ENCODE data around the gene CNGA2. TPM values are rescaled to one million over a fixed set of nuclear protein-coding genes. Genes with fewer than 3 reads are reported as not detected.

The CNGA2 gene
- total and polyA plus RNA-seq, 2 of the 4 experiments (the other 2 are of a cell fraction) = not detected

DNA sequence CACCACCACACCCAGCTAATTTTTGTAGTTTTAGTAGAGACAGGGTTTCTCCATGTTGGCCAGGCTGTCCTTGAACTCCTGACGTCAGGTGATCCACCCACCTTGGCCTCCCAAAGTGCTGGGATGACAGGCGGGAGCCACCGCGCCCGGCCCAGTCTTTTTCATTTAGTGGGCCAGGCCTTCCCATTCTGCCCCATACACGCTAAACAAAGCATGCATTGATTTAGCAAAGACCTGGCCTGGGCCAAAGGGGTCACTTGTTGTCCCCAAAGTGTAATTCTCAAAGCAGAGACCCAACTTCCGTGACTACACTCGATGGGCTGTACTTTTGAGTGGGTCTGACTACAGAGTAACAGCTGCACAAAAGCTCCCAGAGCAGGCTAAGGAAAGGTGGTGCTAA, 29.2 kb downstream of the CNGA2 start:
- Histone ChIP-seq H2BK5ac (ENCODE audit: low read depth, low read length, poor library complexity, severe bottlenecking) (no peak overlapping the region), H4K91ac (ENCODE audit: insufficient read depth, low read depth, low read length) (no peak overlapping the region), H3K9me3 (ENCODE audit: control insufficient read depth, insufficient read depth, low read length) (peaks cover 2% of the 10 kb centered on the region; the same call in 1 of the 2 replicates), H2BK120ac (ENCODE audit: low read depth, low read length) (no peak overlapping the region), H4K8ac (ENCODE audit: low read depth in 2 of 2, low read length in 2 of 2) (no peak overlapping the region), H3K9me1 (ENCODE audit: insufficient read depth, low read length) (no peaks in the 10 kb centered on the region), H3K14ac (replicated peaks; ENCODE audit: low read depth, low read length) (no peak overlapping the region), H3K18ac (ENCODE audit: low read depth, low read length) (no peak overlapping the region), H3K9ac (ENCODE audit: low read depth, low read length) (no peak overlapping the region), H2AK5ac (ENCODE audit: low read depth, low read length) (no peak overlapping the region), H2AK9ac (replicated peaks; ENCODE audit: low read depth, low read length, poor library complexity) (no peak overlapping the region), H3K23ac (ENCODE audit: low read depth, low read length) (no peak overlapping the region), H4K5ac (ENCODE audit: low read depth, low read length) (no peak overlapping the region), H2AFZ (replicated peaks; ENCODE audit: low read length, poor library complexity) (no peak overlapping the region), H3K56ac (ENCODE audit: extremely low read depth, insufficient read depth, low read length) (no peak overlapping the region), H3K27ac (ENCODE audit: insufficient read depth, low read length) (no peak overlapping the region), H4K20me1 (ENCODE audit: insufficient read depth, low read length) (no peaks in the 10 kb centered on the region), H3K4me2 (ENCODE audit: low read depth, low read length) (no peak overlapping the region), H3K36me3 (ENCODE audit: control insufficient read depth, insufficient read depth, low read length) (no peaks in the 10 kb centered on the region), H3K79me1 (ENCODE audit: low read depth in 1 of 2, low read length in 2 of 2) (no peaks in the 10 kb centered on the region), H3K4me3 (ENCODE audit: insufficient read depth, low read depth, low read length) (no peak overlapping the region), H3K4me1 (ENCODE audit: control insufficient read depth, insufficient read depth, low read length) (no peaks in the 10 kb centered on the region), H3K27me3 (ENCODE audit: control insufficient read depth, insufficient read depth, low read length) (no peaks in the 10 kb centered on the region), H2BK20ac (ENCODE audit: low read depth, low read length) (no peak overlapping the region), H2BK15ac (ENCODE audit: low read depth, low read length) (no peak overlapping the region), H3K4ac (ENCODE audit: low read depth, low read length) (no peak overlapping the region)
- no peak for ATAC-seq (ENCODE audit: low read depth)
- BruUV-seq (replicated peaks) = no TSS peak
- CTCF ChIA-PET = interaction anchor here (1.0 kb wide), 1 partner anchor 22 kb away, joined by 3 read pairs; no protein-coding TSS in a partner anchor
- DNase-seq = no peak
- dilution Hi-C loops (cut with HindIII; ENCODE audit: low sequenced_read_pairs, unreplicated experiment) (no loop called here), intact Hi-C loops (cut with micrococcal nuclease) (no loop called here), in situ Hi-C loops (cut with MboI; ENCODE audit: low sequenced_read_pairs) (loop anchor here (25.0 kb wide), 1 partner anchor 874 kb away; the partner anchor contains the start of gene GABRQ)
- POLR2A ChIA-PET (ENCODE audit: unreplicated experiment) = no interaction called here
- TF ChIP-seq RFX5 (IDR thresholded peaks at IDR 0.05; ENCODE audit: low read depth, low read length) (no peak), BHLHE40 (IDR thresholded peaks at IDR 0.05; ENCODE audit: low read depth, low read length) (no peak), CHD1 (IDR thresholded peaks at IDR 0.05; ENCODE audit: low read depth, low read length) (no peak), POLR2A (IDR thresholded peaks at IDR 0.05; ENCODE audit: low read depth, low read length) (no peak), NFE2L2 (IDR thresholded peaks at IDR 0.05; ENCODE audit: low read depth, low read length) (no peak), FOS (IDR thresholded peaks at IDR 0.05; ENCODE audit: low read depth, low read length) (no peak), MAZ (IDR thresholded peaks at IDR 0.05; ENCODE audit: borderline replicate concordance, low read depth, low read length) (no peak), RAD21 (IDR thresholded peaks at IDR 0.05; ENCODE audit: low read length) (no peak), MAFK (IDR thresholded peaks at IDR 0.05; ENCODE audit: low read depth, low read length) (no peak), CEBPB (IDR thresholded peaks at IDR 0.05; ENCODE audit: low read depth, low read length) (no peak), RCOR1 (IDR thresholded peaks at IDR 0.05; ENCODE audit: insufficient replicate concordance, low read length) (no peak), MXI1 (IDR thresholded peaks at IDR 0.05; ENCODE audit: borderline replicate concordance, low read depth, low read length) (no peak), SMC3 (IDR thresholded peaks at IDR 0.05; ENCODE audit: low read depth, low read length) (no peak)
- TF ChIP-seq, protein P1, sequence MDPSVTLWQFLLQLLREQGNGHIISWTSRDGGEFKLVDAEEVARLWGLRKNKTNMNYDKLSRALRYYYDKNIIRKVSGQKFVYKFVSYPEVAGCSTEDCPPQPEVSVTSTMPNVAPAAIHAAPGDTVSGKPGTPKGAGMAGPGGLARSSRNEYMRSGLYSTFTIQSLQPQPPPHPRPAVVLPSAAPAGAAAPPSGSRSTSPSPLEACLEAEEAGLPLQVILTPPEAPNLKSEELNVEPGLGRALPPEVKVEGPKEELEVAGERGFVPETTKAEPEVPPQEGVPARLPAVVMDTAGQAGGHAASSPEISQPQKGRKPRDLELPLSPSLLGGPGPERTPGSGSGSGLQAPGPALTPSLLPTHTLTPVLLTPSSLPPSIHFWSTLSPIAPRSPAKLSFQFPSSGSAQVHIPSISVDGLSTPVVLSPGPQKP (IDR thresholded peaks at IDR 0.05; ENCODE audit: borderline replicate concordance, low read depth, low read length) = no peak
- TF ChIP-seq, protein P2, sequence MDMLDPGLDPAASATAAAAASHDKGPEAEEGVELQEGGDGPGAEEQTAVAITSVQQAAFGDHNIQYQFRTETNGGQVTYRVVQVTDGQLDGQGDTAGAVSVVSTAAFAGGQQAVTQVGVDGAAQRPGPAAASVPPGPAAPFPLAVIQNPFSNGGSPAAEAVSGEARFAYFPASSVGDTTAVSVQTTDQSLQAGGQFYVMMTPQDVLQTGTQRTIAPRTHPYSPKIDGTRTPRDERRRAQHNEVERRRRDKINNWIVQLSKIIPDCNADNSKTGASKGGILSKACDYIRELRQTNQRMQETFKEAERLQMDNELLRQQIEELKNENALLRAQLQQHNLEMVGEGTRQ (IDR thresholded peaks at IDR 0.05; ENCODE audit: low read depth, low read length) = no peak
- TF ChIP-seq, protein P3, sequence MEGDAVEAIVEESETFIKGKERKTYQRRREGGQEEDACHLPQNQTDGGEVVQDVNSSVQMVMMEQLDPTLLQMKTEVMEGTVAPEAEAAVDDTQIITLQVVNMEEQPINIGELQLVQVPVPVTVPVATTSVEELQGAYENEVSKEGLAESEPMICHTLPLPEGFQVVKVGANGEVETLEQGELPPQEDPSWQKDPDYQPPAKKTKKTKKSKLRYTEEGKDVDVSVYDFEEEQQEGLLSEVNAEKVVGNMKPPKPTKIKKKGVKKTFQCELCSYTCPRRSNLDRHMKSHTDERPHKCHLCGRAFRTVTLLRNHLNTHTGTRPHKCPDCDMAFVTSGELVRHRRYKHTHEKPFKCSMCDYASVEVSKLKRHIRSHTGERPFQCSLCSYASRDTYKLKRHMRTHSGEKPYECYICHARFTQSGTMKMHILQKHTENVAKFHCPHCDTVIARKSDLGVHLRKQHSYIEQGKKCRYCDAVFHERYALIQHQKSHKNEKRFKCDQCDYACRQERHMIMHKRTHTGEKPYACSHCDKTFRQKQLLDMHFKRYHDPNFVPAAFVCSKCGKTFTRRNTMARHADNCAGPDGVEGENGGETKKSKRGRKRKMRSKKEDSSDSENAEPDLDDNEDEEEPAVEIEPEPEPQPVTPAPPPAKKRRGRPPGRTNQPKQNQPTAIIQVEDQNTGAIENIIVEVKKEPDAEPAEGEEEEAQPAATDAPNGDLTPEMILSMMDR (conservative IDR thresholded peaks at IDR 0.05; ENCODE audit: low read depth, low read length) = no peak
- WGBS, 2 experiments (ENCODE audit: extremely low coverage in 2 of 2, insufficient read length in 1 of 2) = 74% methylated on average over 6 of the region's 8 CpGs; no CpG with 5 or more reads in 1 of the 2 experiments

Data from IMR-90 (cell line).